A673 (cell line): Measurements from ENCODE around the gene MTFMT.
"Not testable (repeated sequence)": the region's sequence is repeated elsewhere in the genome, so short reads cannot be mapped to it uniquely, and the experiment has no call there.

Experiments
- CTCF ChIP-seq: fragments of 300-800, 200-600 bp; sonication (generic); conservative IDR thresholded peaks from 2 replicates; pipeline ENCODE4 v1.5.1; 2017; ENCODE audit warnings: low read depth, mild to moderate bottlenecking, antibody characterized with exemption, low read length, moderate library complexity, mixed read lengths
- EZH2 ChIP-seq: fragments of 200-600 bp; sonication (generic); IDR thresholded peaks from 2 replicates; pipeline ENCODE4 v1.6.1; 2017; ENCODE audit warnings: borderline replicate concordance, low read depth, mild to moderate bottlenecking, mixed read lengths, antibody characterized with exemption, low read length; ENCODE audit not compliant: poor library complexity, severe bottlenecking

GRCh38 chr15:65044218-65044617 is 14.8 kb upstream of the MTFMT start:
- TF ChIP-seq EZH2, CTCF: not testable (repeated sequence)
